ENCODE measurements around the gene NFAT5. TPM values are rescaled to one million over a fixed set of nuclear protein-coding genes. Genes with fewer than 3 reads are reported as not detected.

The NFAT5 gene
- total RNA-seq, 4 donors from 2014 or later = 37.4 to 109 (median 61.7) TPM

DNA sequence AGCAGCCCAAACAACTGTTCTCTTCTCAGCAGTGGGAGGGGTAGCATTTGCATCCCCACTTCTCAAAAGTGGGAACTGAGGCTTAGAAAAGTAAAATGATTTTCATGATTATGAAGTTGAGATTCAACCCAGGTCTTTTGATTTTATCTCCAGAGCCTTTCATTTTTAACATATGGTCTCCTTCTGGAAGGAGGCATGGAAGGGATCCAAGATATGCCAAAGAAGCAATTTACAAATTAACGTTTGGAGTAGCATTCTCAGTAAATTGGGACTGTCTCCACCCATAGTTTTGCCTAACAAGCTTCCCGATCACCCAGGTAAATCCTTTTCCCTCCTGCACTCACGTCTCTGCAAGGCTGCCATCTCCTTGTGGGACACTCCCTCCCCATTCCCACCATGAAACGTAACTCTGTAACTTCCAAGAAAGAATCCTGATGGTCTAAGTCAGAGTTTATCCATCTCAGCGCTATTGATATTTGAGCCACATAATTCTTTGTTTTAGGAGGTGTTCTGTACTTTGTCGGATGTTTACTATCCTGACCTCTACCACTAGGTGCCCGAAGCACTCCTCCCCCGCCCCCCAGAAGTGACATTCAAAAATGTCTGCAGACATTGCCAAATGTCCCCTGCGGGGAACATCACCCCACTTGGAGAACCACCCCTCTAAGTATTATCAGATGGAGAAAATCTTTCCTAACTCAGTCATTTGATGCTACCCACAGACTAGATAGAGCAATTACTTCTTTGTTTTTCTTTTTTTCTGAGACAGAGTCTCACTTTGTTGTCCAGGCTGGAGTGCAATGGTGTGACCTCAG, 32.9 kb upstream of the NFAT5 start:
- Histone ChIP-seq H3K36me3 (no peaks in the 10 kb centered on the region), H3K9me3 (no peaks in the 10 kb centered on the region), H3K27me3 (no peaks in the 10 kb centered on the region), H3K27ac (no peak overlapping the region), H3K4me1 (no peaks in the 10 kb centered on the region), H3K4me3 (no peak overlapping the region)
- intact Hi-C loops (cut with DNase I; ENCODE audit: low total_unique reads) = no loop called here
- DNase-seq = no peak
- TF ChIP-seq, protein P1, sequence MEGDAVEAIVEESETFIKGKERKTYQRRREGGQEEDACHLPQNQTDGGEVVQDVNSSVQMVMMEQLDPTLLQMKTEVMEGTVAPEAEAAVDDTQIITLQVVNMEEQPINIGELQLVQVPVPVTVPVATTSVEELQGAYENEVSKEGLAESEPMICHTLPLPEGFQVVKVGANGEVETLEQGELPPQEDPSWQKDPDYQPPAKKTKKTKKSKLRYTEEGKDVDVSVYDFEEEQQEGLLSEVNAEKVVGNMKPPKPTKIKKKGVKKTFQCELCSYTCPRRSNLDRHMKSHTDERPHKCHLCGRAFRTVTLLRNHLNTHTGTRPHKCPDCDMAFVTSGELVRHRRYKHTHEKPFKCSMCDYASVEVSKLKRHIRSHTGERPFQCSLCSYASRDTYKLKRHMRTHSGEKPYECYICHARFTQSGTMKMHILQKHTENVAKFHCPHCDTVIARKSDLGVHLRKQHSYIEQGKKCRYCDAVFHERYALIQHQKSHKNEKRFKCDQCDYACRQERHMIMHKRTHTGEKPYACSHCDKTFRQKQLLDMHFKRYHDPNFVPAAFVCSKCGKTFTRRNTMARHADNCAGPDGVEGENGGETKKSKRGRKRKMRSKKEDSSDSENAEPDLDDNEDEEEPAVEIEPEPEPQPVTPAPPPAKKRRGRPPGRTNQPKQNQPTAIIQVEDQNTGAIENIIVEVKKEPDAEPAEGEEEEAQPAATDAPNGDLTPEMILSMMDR (IDR thresholded peaks at IDR 0.05) = no peak
- no peak for TF ChIP-seq POLR2A (IDR thresholded peaks at IDR 0.05)

DNA sequence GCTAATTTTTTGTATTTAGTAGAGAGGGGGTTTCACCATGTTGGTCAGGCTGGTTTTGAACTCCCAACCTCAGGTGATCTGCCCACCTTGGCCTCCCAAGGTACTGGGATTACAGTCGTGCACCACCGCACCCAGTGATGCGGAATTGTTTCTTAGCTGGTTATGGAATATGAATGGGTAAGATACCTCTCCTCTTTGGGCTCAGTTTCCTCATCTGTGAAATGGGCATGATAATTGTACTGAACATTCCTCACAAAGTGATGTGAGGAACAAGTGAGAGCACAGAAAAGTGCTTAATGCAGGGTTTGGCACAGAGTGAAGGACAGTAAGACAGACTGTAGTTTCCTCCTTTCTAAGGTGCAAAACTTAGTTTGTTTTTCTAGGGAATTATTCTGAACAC, 31.0 kb upstream of the NFAT5 start:
- DNase-seq = no peak
- intact Hi-C loops (cut with DNase I; ENCODE audit: low total_unique reads) = no loop called here
- no peak overlapping the region for H3K27ac ChIP-seq
- no peaks in the 10 kb centered on the region for H3K4me1 ChIP-seq
- no peaks in the 10 kb centered on the region for H3K9me3 ChIP-seq
- no peak overlapping the region for H3K4me3 ChIP-seq
- H3K27me3 ChIP-seq = no peaks in the 10 kb centered on the region
- no peaks in the 10 kb centered on the region for H3K36me3 ChIP-seq
- TF ChIP-seq, protein P1 (IDR thresholded peaks at IDR 0.05) = no peak
- TF ChIP-seq POLR2A (IDR thresholded peaks at IDR 0.05) = no peak

DNA sequence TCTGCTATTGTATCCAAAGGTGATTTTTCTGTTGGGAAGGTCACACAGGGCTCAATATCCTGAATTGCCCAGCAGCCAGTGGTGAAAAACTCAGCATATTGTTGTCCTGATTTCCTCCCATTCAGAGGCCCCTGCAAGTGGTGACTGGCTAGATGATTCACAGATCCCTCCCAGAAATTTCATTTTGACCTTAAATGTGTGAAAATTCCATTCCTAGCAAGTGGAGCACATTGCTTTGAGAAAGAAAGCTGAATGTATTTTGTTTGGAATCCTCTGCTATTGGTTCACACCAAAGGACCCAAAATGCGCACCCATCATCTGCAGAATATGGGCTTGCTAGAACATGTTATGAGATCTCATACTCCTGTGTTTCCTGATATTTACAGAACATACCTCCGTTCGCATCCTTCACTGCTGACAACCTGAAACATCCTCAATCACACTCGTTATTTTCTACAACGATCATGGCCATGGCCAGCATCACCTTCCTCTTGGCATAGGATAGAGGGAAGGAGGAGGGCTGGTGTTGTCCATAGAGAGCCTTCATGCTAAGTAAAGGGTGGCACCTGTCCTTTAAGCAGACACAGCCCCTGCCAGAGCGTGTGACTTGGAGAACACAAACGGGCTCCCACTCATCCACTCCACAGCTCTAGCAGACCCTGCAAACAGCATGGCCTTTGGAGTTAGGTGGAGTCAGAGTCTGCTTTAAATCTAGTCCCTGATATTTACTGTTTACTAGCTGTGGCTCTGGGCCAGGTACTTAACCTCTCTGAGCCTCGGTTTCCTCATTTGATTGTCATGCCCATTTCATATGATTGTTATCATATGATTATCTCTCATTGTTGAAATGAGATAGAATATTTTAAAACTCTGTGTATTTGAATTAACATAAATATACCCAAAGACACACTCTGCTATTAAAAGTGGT, 30.4 kb upstream of the NFAT5 start:
- Histone ChIP-seq H3K9me3 (no peaks in the 10 kb centered on the region), H3K27me3 (no peaks in the 10 kb centered on the region), H3K27ac (no peak overlapping the region), H3K4me1 (no peaks in the 10 kb centered on the region), H3K36me3 (no peaks in the 10 kb centered on the region), H3K4me3 (no peak overlapping the region)
- DNase-seq = no peak
- TF ChIP-seq, protein P1 (IDR thresholded peaks at IDR 0.05) = no peak
- TF ChIP-seq POLR2A (IDR thresholded peaks at IDR 0.05) = no peak
- intact Hi-C loops (cut with DNase I; ENCODE audit: low total_unique reads) = no loop called here

DNA sequence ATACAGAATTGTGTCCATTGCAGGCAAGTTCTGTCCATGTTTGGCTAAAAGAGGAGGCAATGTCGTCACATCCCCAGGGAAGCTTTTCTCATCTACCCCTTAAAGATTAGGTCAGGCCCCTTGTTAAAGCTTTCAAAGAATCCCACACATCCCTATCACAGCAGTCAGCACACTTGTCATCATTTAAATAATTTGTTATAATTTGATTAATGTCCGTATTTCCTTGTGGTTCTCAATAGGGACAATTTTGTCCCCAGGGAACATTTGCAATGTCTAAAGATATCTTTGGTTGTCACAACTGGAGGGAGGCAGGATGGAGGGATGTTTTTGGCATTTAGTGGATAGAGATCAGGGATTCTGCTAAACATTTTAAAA, 28.1 kb upstream of the NFAT5 start:
- Histone ChIP-seq H3K36me3 (no peaks in the 10 kb centered on the region), H3K4me3 (no peak overlapping the region), H3K4me1 (no peaks in the 10 kb centered on the region), H3K27ac (no peak overlapping the region), H3K27me3 (no peaks in the 10 kb centered on the region), H3K9me3 (no peaks in the 10 kb centered on the region)
- DNase-seq = no peak
- intact Hi-C loops (cut with DNase I; ENCODE audit: low total_unique reads) = no loop called here
- TF ChIP-seq, protein P1 (IDR thresholded peaks at IDR 0.05) = no peak
- TF ChIP-seq POLR2A (IDR thresholded peaks at IDR 0.05) = no peak

DNA sequence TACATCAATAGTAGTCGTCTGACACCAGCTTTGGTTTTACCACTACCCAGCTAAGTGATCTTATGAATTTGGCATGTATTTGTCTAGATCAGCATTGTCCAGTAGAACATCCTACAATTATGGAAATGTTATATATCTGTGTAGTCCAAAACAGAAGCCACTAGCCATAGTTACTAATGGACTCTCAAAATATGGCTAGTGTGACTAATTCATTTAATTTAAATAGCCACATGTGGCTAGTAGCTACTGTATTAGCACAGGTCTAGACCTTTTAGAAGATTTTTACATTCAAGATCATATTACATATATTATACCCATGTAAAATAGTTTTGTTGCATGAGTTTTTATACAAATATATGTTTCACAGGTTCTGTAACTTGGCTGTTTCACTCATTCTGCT, 27.0 kb upstream of the NFAT5 start:
- H3K27me3 ChIP-seq = no peaks in the 10 kb centered on the region
- no peak overlapping the region for H3K27ac ChIP-seq
- TF ChIP-seq POLR2A (IDR thresholded peaks at IDR 0.05) = no peak
- TF ChIP-seq, protein P1 (IDR thresholded peaks at IDR 0.05) = no peak
- H3K4me1 ChIP-seq = no peaks in the 10 kb centered on the region
- no peak overlapping the region for H3K4me3 ChIP-seq
- intact Hi-C loops (cut with DNase I; ENCODE audit: low total_unique reads) = no loop called here
- H3K9me3 ChIP-seq = no peaks in the 10 kb centered on the region
- H3K36me3 ChIP-seq = no peaks in the 10 kb centered on the region
- no peak for DNase-seq
